ENCODE results near the gene TKT. TPM values are rescaled to one million over a fixed set of nuclear protein-coding genes. Genes with fewer than 3 reads are reported as not detected.

TKT gene
- total and polyA plus RNA-seq, 2 of the 4 experiments (the other 2 are of a cell fraction): 280 to 349 TPM

DNA sequence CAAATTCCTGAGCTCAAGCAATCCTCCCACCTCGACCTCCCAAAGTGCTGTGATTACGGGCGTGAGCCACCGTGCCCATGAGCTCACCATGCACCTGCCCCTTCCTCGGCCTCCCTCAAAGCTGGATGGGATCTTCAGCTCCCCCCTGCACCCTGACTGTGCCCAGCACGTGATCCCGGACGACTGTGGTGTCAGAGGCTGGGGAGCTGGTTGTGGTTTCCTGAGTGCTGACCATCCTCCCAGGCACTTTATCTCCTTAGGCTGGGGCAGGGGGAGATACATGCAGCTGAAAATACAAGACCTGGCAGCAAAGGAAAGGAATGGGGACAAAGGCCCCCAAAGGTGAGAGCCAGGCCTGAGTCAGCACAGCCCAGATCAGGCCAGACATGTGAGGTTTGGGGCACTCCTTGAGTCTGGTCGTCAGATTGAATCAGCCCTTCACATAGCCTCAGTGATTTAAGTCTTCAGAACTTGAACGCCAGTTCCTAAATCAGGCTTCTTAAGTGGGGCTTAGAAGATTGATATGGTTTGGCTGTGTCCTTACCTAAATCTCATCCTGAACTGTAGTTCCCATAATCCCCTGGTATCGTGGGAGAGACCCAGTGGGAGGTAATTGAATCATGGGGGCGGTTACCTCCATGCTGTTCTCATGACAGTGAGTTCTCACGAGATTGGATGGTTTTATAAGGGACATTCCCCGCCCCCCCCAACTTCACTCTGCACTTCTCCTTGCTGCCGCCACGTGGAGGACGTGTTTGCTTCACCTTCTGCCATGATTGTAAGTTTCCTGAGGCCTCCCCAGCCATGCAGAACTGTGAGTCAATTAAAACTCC, 59.0 kb downstream of the TKT start:
- no peak overlapping the region for H3K9ac ChIP-seq (ENCODE audit: low read depth, low read length)
- H3K4me3 ChIP-seq (ENCODE audit: insufficient read depth, low read depth, low read length): no peak overlapping the region
- no peak overlapping the region for H3K18ac ChIP-seq (ENCODE audit: low read depth, low read length)
- no peaks in the 10 kb centered on the region for H4K20me1 ChIP-seq (ENCODE audit: insufficient read depth, low read length)
- ChIA-PET CTCF (interaction anchor here (0.6 to 1.8 kb wide), 9 partner anchors 10 to 86 kb away, joined by 3 to 13 read pairs (median 5); no protein-coding TSS in a partner anchor), POLR2A (ENCODE audit: unreplicated experiment) (no interaction called here)
- H2AFZ ChIP-seq (replicated peaks; ENCODE audit: low read length, poor library complexity): peak overlapping the region; percentile 86
- H2AK9ac ChIP-seq (replicated peaks; ENCODE audit: low read depth, low read length, poor library complexity): no peak overlapping the region
- H3K9me1 ChIP-seq (ENCODE audit: insufficient read depth, low read length): peaks cover 8% of the 10 kb centered on the region; the same call in 1 of the 2 replicates
- no peak overlapping the region for H3K4ac ChIP-seq (ENCODE audit: low read depth, low read length)
- TF ChIP-seq, protein P1, sequence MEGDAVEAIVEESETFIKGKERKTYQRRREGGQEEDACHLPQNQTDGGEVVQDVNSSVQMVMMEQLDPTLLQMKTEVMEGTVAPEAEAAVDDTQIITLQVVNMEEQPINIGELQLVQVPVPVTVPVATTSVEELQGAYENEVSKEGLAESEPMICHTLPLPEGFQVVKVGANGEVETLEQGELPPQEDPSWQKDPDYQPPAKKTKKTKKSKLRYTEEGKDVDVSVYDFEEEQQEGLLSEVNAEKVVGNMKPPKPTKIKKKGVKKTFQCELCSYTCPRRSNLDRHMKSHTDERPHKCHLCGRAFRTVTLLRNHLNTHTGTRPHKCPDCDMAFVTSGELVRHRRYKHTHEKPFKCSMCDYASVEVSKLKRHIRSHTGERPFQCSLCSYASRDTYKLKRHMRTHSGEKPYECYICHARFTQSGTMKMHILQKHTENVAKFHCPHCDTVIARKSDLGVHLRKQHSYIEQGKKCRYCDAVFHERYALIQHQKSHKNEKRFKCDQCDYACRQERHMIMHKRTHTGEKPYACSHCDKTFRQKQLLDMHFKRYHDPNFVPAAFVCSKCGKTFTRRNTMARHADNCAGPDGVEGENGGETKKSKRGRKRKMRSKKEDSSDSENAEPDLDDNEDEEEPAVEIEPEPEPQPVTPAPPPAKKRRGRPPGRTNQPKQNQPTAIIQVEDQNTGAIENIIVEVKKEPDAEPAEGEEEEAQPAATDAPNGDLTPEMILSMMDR (conservative IDR thresholded peaks at IDR 0.05; ENCODE audit: low read depth, low read length): 0 out of 2 replicates have a peak, but pooled peaks have one; percentile 8
- TF ChIP-seq, protein P2, sequence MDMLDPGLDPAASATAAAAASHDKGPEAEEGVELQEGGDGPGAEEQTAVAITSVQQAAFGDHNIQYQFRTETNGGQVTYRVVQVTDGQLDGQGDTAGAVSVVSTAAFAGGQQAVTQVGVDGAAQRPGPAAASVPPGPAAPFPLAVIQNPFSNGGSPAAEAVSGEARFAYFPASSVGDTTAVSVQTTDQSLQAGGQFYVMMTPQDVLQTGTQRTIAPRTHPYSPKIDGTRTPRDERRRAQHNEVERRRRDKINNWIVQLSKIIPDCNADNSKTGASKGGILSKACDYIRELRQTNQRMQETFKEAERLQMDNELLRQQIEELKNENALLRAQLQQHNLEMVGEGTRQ (IDR thresholded peaks at IDR 0.05; ENCODE audit: low read depth, low read length): peak; percentile 72
- TF ChIP-seq NFE2L2 (IDR thresholded peaks at IDR 0.05; ENCODE audit: low read depth, low read length) (no peak), RAD21 (IDR thresholded peaks at IDR 0.05; ENCODE audit: low read length) (no peak), BHLHE40 (IDR thresholded peaks at IDR 0.05; ENCODE audit: low read depth, low read length) (peak; percentile 54; the same call in 1 of the 2 replicates), CEBPB (IDR thresholded peaks at IDR 0.05; ENCODE audit: low read depth, low read length) (no peak), CHD1 (IDR thresholded peaks at IDR 0.05; ENCODE audit: low read depth, low read length) (no peak), MXI1 (IDR thresholded peaks at IDR 0.05; ENCODE audit: borderline replicate concordance, low read depth, low read length) (no peak), SMC3 (IDR thresholded peaks at IDR 0.05; ENCODE audit: low read depth, low read length) (no peak), MAZ (IDR thresholded peaks at IDR 0.05; ENCODE audit: borderline replicate concordance, low read depth, low read length) (no peak), MAFK (IDR thresholded peaks at IDR 0.05; ENCODE audit: low read depth, low read length) (no peak), FOS (IDR thresholded peaks at IDR 0.05; ENCODE audit: low read depth, low read length) (no peak)
- 20% methylated on average over 1 of the region's 17 CpGs; no CpG with 5 or more reads in 1 of the 2 experiments for WGBS, 2 experiments (ENCODE audit: extremely low coverage in 2 of 2, insufficient read length in 1 of 2)
- no peaks in the 10 kb centered on the region for H3K79me1 ChIP-seq (ENCODE audit: low read depth in 1 of 2, low read length in 2 of 2)
- H4K91ac ChIP-seq (ENCODE audit: insufficient read depth, low read depth, low read length): no peak overlapping the region
- intact Hi-C loops (cut with micrococcal nuclease): loop anchor here (1.0 to 2.0 kb wide), 3 partner anchors 36 to 82 kb away; partner anchors contain the start of gene PRKCD
- peak overlapping the region; percentile 20; the same call in 1 of the 2 replicates for H2AK5ac ChIP-seq (ENCODE audit: low read depth, low read length)
- H3K27me3 ChIP-seq (ENCODE audit: control insufficient read depth, insufficient read depth, low read length): no peaks in the 10 kb centered on the region; the same call in 1 of the 2 replicates
- H4K8ac ChIP-seq (ENCODE audit: low read depth in 2 of 2, low read length in 2 of 2): peak overlapping the region in 1 of 2 experiments; percentile 68; a peak in 2 of 4 replicates
- H3K4me1 ChIP-seq (ENCODE audit: control insufficient read depth, insufficient read depth, low read length): peaks cover 16% of the 10 kb centered on the region
- dilution Hi-C loops (cut with HindIII; ENCODE audit: low sequenced_read_pairs, unreplicated experiment): no loop called here
- no peak overlapping the region for H2BK120ac ChIP-seq (ENCODE audit: low read depth, low read length)
- H3K23ac ChIP-seq (ENCODE audit: low read depth, low read length): no peak overlapping the region
- peak overlapping the region; percentile 35; the same call in 1 of the 2 replicates for H4K5ac ChIP-seq (ENCODE audit: low read depth, low read length)
- H3K27ac ChIP-seq (ENCODE audit: insufficient read depth, low read length): no peak overlapping the region
- no peaks in the 10 kb centered on the region for H3K9me3 ChIP-seq (ENCODE audit: control insufficient read depth, insufficient read depth, low read length)
- no peak overlapping the region; the same call in 1 of the 2 replicates for H3K14ac ChIP-seq (replicated peaks; ENCODE audit: low read depth, low read length)
- no peak overlapping the region for H3K56ac ChIP-seq (ENCODE audit: extremely low read depth, insufficient read depth, low read length)
- ATAC-seq (ENCODE audit: low read depth): no peak
- no peak overlapping the region for H3K4me2 ChIP-seq (ENCODE audit: low read depth, low read length)
- in situ Hi-C loops (cut with MboI; ENCODE audit: low sequenced_read_pairs): no loop called here
- H2BK15ac ChIP-seq (ENCODE audit: low read depth, low read length): no peak overlapping the region
- no peak overlapping the region for H2BK20ac ChIP-seq (ENCODE audit: low read depth, low read length)
- H3K36me3 ChIP-seq (ENCODE audit: control insufficient read depth, insufficient read depth, low read length): no peaks in the 10 kb centered on the region
- DNase-seq: peak; percentile 62
- BruUV-seq (replicated peaks): no TSS peak
- no peak overlapping the region for H2BK5ac ChIP-seq (ENCODE audit: low read depth, low read length, poor library complexity, severe bottlenecking)

Data from IMR-90 (cell line).